Astrocyte (in vitro differentiated cells and primary cell): ENCODE data around the gene RAB11FIP5.

Experiments used
- CTCF ChIP-seq: IDR thresholded peaks from 2 replicates; pipeline ENCODE4 v1.5.1; 2011; ENCODE audit warnings: low read depth, mild to moderate bottlenecking, inconsistent platforms, low read length, moderate library complexity; ENCODE audit not compliant: insufficient read depth
- EZH2 ChIP-seq: IDR thresholded peaks from 2 replicates; pipeline ENCODE4 v1.6.1; 2012; ENCODE audit warnings: mild to moderate bottlenecking, low read length, inconsistent platforms; ENCODE audit not compliant: insufficient read depth

GRCh38 chr2:73082523-73083410 is 30.0 kb downstream of the RAB11FIP5 start:
- no peak for TF ChIP-seq CTCF
- TF ChIP-seq EZH2, result no peak
